IMR-90 (cell line): Measurements from ENCODE around the gene TWIST2. TPM values are rescaled to one million over a fixed set of nuclear protein-coding genes. Genes with fewer than 3 reads are reported as not detected.

Experiments used
- ATAC-seq: fragments of 200-7000 bp; cut with Tn5 transposase; 2 replicates; pipeline ENCODE4 v1.9.1; 2020; ENCODE audit warnings: low read depth, mild to moderate bottlenecking, moderate library complexity
- BruUV-seq: library from RNA; stranded (reverse); fragments of 400-500 nt; replicated peaks from 2 replicates; lab custom pipeline; 2021; lab: Mats Ljungman, UMichigan
- CTCF ChIA-PET: fragments of 300-600 bp; formaldehyde crosslinking; extraction: SDS; loops from one replicate; lab custom pipeline; 2021; ENCODE audit warnings: antibody characterized with exemption; lab: Yijun Ruan, JAX
- POLR2A ChIA-PET: fragments of 300-600 bp; sonication (Branson Sonifier 250); formaldehyde crosslinking; loops from one replicate; lab custom pipeline; 2022; ENCODE audit warnings: antibody characterized with exemption; ENCODE audit not compliant: unreplicated experiment; lab: Charles Lee
- DNase-seq: peaks from one replicate; pipeline ENCODE4 v3.0.0; 2013
- H2AFZ ChIP-seq: replicated peaks from 2 replicates; pipeline ENCODE3; 2013; ENCODE audit warnings: low read length, mild to moderate bottlenecking; ENCODE audit not compliant: poor library complexity
- H2AK5ac ChIP-seq: 2 replicates; pipeline ENCODE4 v1.6.1; 2013; ENCODE audit warnings: low read depth, low read length, inconsistent platforms
- H2AK9ac ChIP-seq: replicated peaks from 2 replicates; pipeline ENCODE3; 2013; ENCODE audit warnings: mild to moderate bottlenecking, low read depth, low read length, moderate library complexity; ENCODE audit not compliant: poor library complexity
- H2BK120ac ChIP-seq: 2 replicates; pipeline ENCODE4 v1.6.1; 2013; ENCODE audit warnings: low read depth, low read length, inconsistent platforms
- H2BK15ac ChIP-seq: 3 replicates; pipeline ENCODE4 v1.6.1; 2013; ENCODE audit warnings: low read depth, low read length, inconsistent platforms
- H2BK20ac ChIP-seq: 2 replicates; pipeline ENCODE4 v1.6.1; 2013; ENCODE audit warnings: low read depth, mild to moderate bottlenecking, inconsistent platforms, low read length, moderate library complexity
- H2BK5ac ChIP-seq: 2 replicates; pipeline ENCODE4 v1.6.1; 2013; ENCODE audit warnings: mild to moderate bottlenecking, low read depth, low read length, inconsistent platforms; ENCODE audit not compliant: poor library complexity, severe bottlenecking
- H3K14ac ChIP-seq: replicated peaks from 2 replicates; pipeline ENCODE4 v1.6.1; 2013; ENCODE audit warnings: low read depth, low read length, inconsistent platforms
- H3K18ac ChIP-seq: 2 replicates; pipeline ENCODE4 v1.6.1; 2013; ENCODE audit warnings: low read depth, low read length, control low read depth
- H3K23ac ChIP-seq: 2 replicates; pipeline ENCODE4 v1.6.1; 2013; ENCODE audit warnings: low read depth, low read length, inconsistent platforms
- H3K27ac ChIP-seq: 2 replicates; pipeline ENCODE4 v1.5.1; 2013; ENCODE audit warnings: mild to moderate bottlenecking, control low read depth, low read length; ENCODE audit not compliant: insufficient read depth
- H3K27me3 ChIP-seq: 2 replicates; pipeline ENCODE4 v1.6.1; 2013; ENCODE audit warnings: low read length; ENCODE audit not compliant: control insufficient read depth, insufficient read depth
- H3K36me3 ChIP-seq: 2 replicates; pipeline ENCODE4 v1.6.1; 2013; ENCODE audit warnings: low read length, mixed read lengths; ENCODE audit not compliant: control insufficient read depth, insufficient read depth
- H3K4ac ChIP-seq: 2 replicates; pipeline ENCODE4 v1.6.1; 2013; ENCODE audit warnings: low read depth, low read length, inconsistent platforms
- H3K4me1 ChIP-seq: 2 replicates; pipeline ENCODE4 v1.6.1; 2013; ENCODE audit warnings: low read length, mixed read lengths; ENCODE audit not compliant: control insufficient read depth, insufficient read depth
- H3K4me2 ChIP-seq: 2 replicates; pipeline ENCODE4 v1.6.1; 2013; ENCODE audit warnings: low read depth, mild to moderate bottlenecking, control low read depth, low read length, moderate library complexity
- H3K4me3 ChIP-seq: 2 replicates; pipeline ENCODE4 v1.5.1; 2013; ENCODE audit warnings: low read depth, mild to moderate bottlenecking, control low read depth, low read length, moderate library complexity; ENCODE audit not compliant: insufficient read depth
- H3K56ac ChIP-seq: 2 replicates; pipeline ENCODE4 v1.6.1; 2013; ENCODE audit warnings: low read length, inconsistent platforms; ENCODE audit not compliant: insufficient read depth; ENCODE audit errors: extremely low read depth
- H3K79me1 ChIP-seq, 2 experiments: 2 replicates each; pipeline ENCODE4 v1.6.1; 2013; ENCODE audit warnings: low read length in 2 of 2, inconsistent platforms in 1 of 2, low read depth in 1 of 2
- H3K9ac ChIP-seq: 2 replicates; pipeline ENCODE4 v1.6.1; 2013; ENCODE audit warnings: low read depth, low read length, control low read depth
- H3K9me1 ChIP-seq: 2 replicates; pipeline ENCODE4 v1.6.1; 2013; ENCODE audit warnings: low read length, inconsistent platforms; ENCODE audit not compliant: insufficient read depth
- H3K9me3 ChIP-seq: 2 replicates; pipeline ENCODE4 v1.6.1; 2013; ENCODE audit warnings: low read length; ENCODE audit not compliant: control insufficient read depth, insufficient read depth
- H4K20me1 ChIP-seq: 2 replicates; pipeline ENCODE4 v1.6.1; 2013; ENCODE audit warnings: low read length, inconsistent platforms; ENCODE audit not compliant: insufficient read depth
- H4K5ac ChIP-seq: 2 replicates; pipeline ENCODE4 v1.6.1; 2013; ENCODE audit warnings: mild to moderate bottlenecking, low read depth, low read length, control low read depth
- H4K8ac ChIP-seq, 2 experiments: 2 replicates each; pipeline ENCODE4 v1.6.1; 2013; ENCODE audit warnings: low read depth in 2 of 2, low read length in 2 of 2, control low read depth in 1 of 2, inconsistent platforms in 1 of 2
- H4K91ac ChIP-seq: 2 replicates; pipeline ENCODE4 v1.6.1; 2013; ENCODE audit warnings: low read depth, low read length, inconsistent platforms; ENCODE audit not compliant: insufficient read depth
- BHLHE40 ChIP-seq: fragments of 150-350 bp; IDR thresholded peaks from 2 replicates; pipeline ENCODE4 v1.6.1; 2016; ENCODE audit warnings: mild to moderate bottlenecking, low read depth, low read length
- CEBPB ChIP-seq: IDR thresholded peaks from 2 replicates; pipeline ENCODE4 v1.6.1; 2012; ENCODE audit warnings: low read depth, low read length, improper control_type of control experiment
- CHD1 ChIP-seq: IDR thresholded peaks from 2 replicates; pipeline ENCODE4 v1.6.1; 2012; ENCODE audit warnings: low read depth, low read length, improper control_type of control experiment
- FOS ChIP-seq: fragments of 150-350 bp; IDR thresholded peaks from 2 replicates; pipeline ENCODE4 v1.6.1; 2016; ENCODE audit warnings: low read depth, low read length
- MAFK ChIP-seq: IDR thresholded peaks from 2 replicates; pipeline ENCODE4 v1.6.1; 2012; ENCODE audit warnings: low read depth, low read length, improper control_type of control experiment
- MAZ ChIP-seq: IDR thresholded peaks from 2 replicates; pipeline ENCODE4 v1.6.1; 2012; ENCODE audit warnings: low read depth, mild to moderate bottlenecking, low read length, improper control_type of control experiment, moderate library complexity, borderline replicate concordance
- MXI1 ChIP-seq: IDR thresholded peaks from 2 replicates; pipeline ENCODE4 v1.6.1; 2012; ENCODE audit warnings: low read depth, mild to moderate bottlenecking, low read length, moderate library complexity, borderline replicate concordance
- NFE2L2 ChIP-seq: fragments of 150-350 bp; IDR thresholded peaks from 2 replicates; pipeline ENCODE4 v1.6.1; 2016; ENCODE audit warnings: low read depth, mild to moderate bottlenecking, low read length
- POLR2A ChIP-seq: IDR thresholded peaks from 2 replicates; pipeline ENCODE4 v1.6.1; 2012; ENCODE audit warnings: mild to moderate bottlenecking, low read depth, low read length
- RAD21 ChIP-seq: IDR thresholded peaks from 2 replicates; pipeline ENCODE4 v1.6.1; 2012; ENCODE audit warnings: low read length, improper control_type of control experiment
- RCOR1 ChIP-seq: IDR thresholded peaks from 2 replicates; pipeline ENCODE4 v1.6.1; 2012; ENCODE audit warnings: mild to moderate bottlenecking, low read length, improper control_type of control experiment; ENCODE audit not compliant: insufficient replicate concordance
- RFX5 ChIP-seq: IDR thresholded peaks from 2 replicates; pipeline ENCODE4 v1.8.0; 2012; ENCODE audit warnings: low read depth, mild to moderate bottlenecking, low read length, moderate library complexity
- SMC3 ChIP-seq: fragments of 150-350 bp; IDR thresholded peaks from 2 replicates; pipeline ENCODE4 v1.6.1; 2016; ENCODE audit warnings: low read depth, mild to moderate bottlenecking, antibody characterized with exemption, low read length, moderate library complexity
- WGBS, 2 experiments: methylation state at CpG; one replicate each; pipeline versions ENCODE4 v1.1.5 to v1.1.7; 2013; ENCODE audit warnings: missing lambda C conversion rate in 2 of 2; ENCODE audit not compliant: insufficient read length in 1 of 2; ENCODE audit errors: extremely low coverage in 2 of 2; 5-methylcytosine and 5-hydroxymethylcytosine counted together
- dilution Hi-C: fragments of 300-500 bp; cut with HindIII; formaldehyde crosslinking; loops from one replicate; pipeline ENCODE4 v1.14.3; 2018; ENCODE audit warnings: low sequenced_read_pairs; ENCODE audit not compliant: unreplicated experiment
- in situ Hi-C: fragments of 300-500 bp; cut with MboI; formaldehyde crosslinking; loops from 3 replicates; pipeline ENCODE4 v1.14.3; 2019; ENCODE audit warnings: low sequenced_read_pairs, inconsistent platforms, mixed read lengths
- intact Hi-C: fragments of 100-400 bp; cut with micrococcal nuclease; formaldehyde crosslinking; loops from 2 replicates; pipeline ENCODE4 v1.10.0; 2022
- polyA plus RNA-seq, 3 experiments: library from polyadenylated mRNA; depleted of rRNA; stranded (reverse); fragments of >200 nt; gene quantifications; 2 replicates each; pipeline ENCODE4 v1.2.3, GENCODE V29; 2012; ENCODE audit warnings: low replicate concordance in 1 of 3
- total RNA-seq: library from RNA; depleted of rRNA; stranded (reverse); fragments of >200 nt; gene quantifications from 2 replicates; pipeline ENCODE4 v1.2.3, GENCODE V29; 2012
- TF ChIP-seq, protein P1 (sequence below): conservative IDR thresholded peaks from 2 replicates; pipeline ENCODE4 v1.5.1; 2012; ENCODE audit warnings: mild to moderate bottlenecking, low read depth, low read length, improper control_type of control experiment
- TF ChIP-seq, protein P2 (sequence below): fragments of 150-350 bp; IDR thresholded peaks from 2 replicates; pipeline ENCODE4 v1.6.1; 2016; ENCODE audit warnings: low read depth, mild to moderate bottlenecking, low read length, moderate library complexity, borderline replicate concordance

Gene TWIST2
- total and polyA plus RNA-seq, 2 of the 4 experiments (the other 2 are of a cell fraction): 9.3 to 33.6 TPM

DNA sequence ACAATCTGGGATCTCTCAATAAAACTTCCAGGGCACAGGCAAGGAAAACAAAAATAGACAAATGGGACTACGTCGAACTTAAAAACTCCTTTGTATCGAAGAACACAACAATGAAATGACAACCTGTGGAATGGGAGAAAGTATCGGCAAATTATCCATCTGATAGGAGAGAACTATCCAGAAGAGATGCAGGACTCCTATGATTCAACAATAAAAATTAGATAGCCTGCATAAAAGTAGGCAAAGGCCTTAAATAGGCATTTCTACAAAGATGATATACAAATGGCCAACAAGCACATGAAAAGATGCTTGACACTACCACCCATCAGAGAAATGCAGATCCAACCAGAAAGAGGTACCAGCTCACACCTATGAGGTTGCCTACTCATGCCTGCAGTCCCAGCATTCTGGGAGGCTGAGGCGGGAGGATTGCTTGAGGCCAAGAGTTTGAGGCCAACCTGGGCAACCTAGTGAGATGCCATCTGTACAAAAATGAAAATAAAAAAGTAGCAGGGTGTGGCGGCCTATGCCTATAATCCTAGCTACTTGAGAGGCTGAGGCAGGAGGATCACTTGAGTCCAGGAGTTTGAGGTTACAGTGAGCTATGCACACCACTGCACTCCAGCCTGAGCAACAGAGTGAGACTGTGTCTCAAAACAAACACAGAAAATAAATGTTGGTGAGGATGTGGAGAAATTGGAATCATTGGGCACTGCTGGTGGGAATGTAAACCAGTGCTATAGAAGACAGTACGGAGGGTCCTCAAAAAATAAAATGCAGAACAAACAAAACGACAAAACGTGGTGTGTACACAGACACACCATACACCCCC, 21.6 kb downstream of the TWIST2 start:
- no peaks in the 10 kb centered on the region for H3K27me3 ChIP-seq
- peaks cover 40% of the 10 kb centered on the region for H3K4me1 ChIP-seq
- H3K27ac ChIP-seq: peak overlapping the region; percentile 53; the same call in 1 of the 2 replicates
- ATAC-seq (no peak), DNase-seq (peak; percentile 45)
- no peak overlapping the region; the same call in 1 of the 2 replicates for H3K4me2 ChIP-seq
- no peak overlapping the region for H3K18ac ChIP-seq
- H2BK120ac ChIP-seq: peak overlapping the region; percentile 29; the same call in 1 of the 2 replicates
- peaks cover 9% of the 10 kb centered on the region for H3K36me3 ChIP-seq
- in situ Hi-C loops (no loop called here), dilution Hi-C loops (no loop called here), intact Hi-C loops (no loop called here)
- 0 out of 2 replicates have a peak overlapping the region, but pooled peaks have one; percentile 23 for H4K5ac ChIP-seq
- peak overlapping the region; percentile 95 for H3K4ac ChIP-seq
- H4K20me1 ChIP-seq: peaks cover 3% of the 10 kb centered on the region; the same call in 1 of the 2 replicates
- no peak overlapping the region for H2BK15ac ChIP-seq
- no peak overlapping the region for H2AFZ ChIP-seq
- WGBS, 2 experiments: no CpG with 5 or more reads among the region's 9 CpGs
- H2BK5ac ChIP-seq: peak overlapping the region; percentile 83
- no peak overlapping the region for H3K4me3 ChIP-seq
- peak overlapping the region; percentile 33 for H2AK9ac ChIP-seq
- peaks cover 56% of the 10 kb centered on the region for H3K9me1 ChIP-seq
- H2AK5ac ChIP-seq: peak overlapping the region; percentile 48; the same call in 1 of the 2 replicates
- TSS peak; percentile 16 for BruUV-seq
- peak overlapping the region; percentile 67; the same call in 1 of the 2 replicates for H2BK20ac ChIP-seq
- 0 out of 2 replicates have a peak overlapping the region, but pooled peaks have one; percentile 32 for H4K91ac ChIP-seq
- H4K8ac ChIP-seq: peak overlapping the region in 1 of 2 experiments; percentile 8; a peak in 2 of 4 replicates
- 0 out of 2 replicates have a peak overlapping the region, but pooled peaks have one; percentile 11 for H3K14ac ChIP-seq
- peaks cover 26 to 80% of the 10 kb centered on the region in 2 experiments for H3K79me1 ChIP-seq
- CTCF ChIA-PET: no interaction called here
- H3K9ac ChIP-seq: no peak overlapping the region
- no peak overlapping the region for H3K23ac ChIP-seq
- POLR2A ChIA-PET: no interaction called here
- no peak overlapping the region for H3K56ac ChIP-seq
- H3K9me3 ChIP-seq: no peaks in the 10 kb centered on the region
- TF ChIP-seq RFX5: no peak
- no peak for TF ChIP-seq RCOR1
- TF ChIP-seq, protein P1, sequence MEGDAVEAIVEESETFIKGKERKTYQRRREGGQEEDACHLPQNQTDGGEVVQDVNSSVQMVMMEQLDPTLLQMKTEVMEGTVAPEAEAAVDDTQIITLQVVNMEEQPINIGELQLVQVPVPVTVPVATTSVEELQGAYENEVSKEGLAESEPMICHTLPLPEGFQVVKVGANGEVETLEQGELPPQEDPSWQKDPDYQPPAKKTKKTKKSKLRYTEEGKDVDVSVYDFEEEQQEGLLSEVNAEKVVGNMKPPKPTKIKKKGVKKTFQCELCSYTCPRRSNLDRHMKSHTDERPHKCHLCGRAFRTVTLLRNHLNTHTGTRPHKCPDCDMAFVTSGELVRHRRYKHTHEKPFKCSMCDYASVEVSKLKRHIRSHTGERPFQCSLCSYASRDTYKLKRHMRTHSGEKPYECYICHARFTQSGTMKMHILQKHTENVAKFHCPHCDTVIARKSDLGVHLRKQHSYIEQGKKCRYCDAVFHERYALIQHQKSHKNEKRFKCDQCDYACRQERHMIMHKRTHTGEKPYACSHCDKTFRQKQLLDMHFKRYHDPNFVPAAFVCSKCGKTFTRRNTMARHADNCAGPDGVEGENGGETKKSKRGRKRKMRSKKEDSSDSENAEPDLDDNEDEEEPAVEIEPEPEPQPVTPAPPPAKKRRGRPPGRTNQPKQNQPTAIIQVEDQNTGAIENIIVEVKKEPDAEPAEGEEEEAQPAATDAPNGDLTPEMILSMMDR: no peak
- TF ChIP-seq POLR2A: no peak
- TF ChIP-seq RAD21: no peak
- no peak for TF ChIP-seq SMC3
- TF ChIP-seq MXI1: no peak
- TF ChIP-seq FOS: no peak
- TF ChIP-seq NFE2L2: no peak
- no peak for TF ChIP-seq BHLHE40
- TF ChIP-seq, protein P2, sequence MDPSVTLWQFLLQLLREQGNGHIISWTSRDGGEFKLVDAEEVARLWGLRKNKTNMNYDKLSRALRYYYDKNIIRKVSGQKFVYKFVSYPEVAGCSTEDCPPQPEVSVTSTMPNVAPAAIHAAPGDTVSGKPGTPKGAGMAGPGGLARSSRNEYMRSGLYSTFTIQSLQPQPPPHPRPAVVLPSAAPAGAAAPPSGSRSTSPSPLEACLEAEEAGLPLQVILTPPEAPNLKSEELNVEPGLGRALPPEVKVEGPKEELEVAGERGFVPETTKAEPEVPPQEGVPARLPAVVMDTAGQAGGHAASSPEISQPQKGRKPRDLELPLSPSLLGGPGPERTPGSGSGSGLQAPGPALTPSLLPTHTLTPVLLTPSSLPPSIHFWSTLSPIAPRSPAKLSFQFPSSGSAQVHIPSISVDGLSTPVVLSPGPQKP: no peak
- no peak for TF ChIP-seq MAFK
- no peak for TF ChIP-seq MAZ
- no peak for TF ChIP-seq CHD1
- no peak for TF ChIP-seq CEBPB
